ENCODE results near the gene PSMB10. TPM values are rescaled to one million over a fixed set of nuclear protein-coding genes. Genes with fewer than 3 reads are reported as not detected.
A peak's percentile ranks its signal among the peaks of the same experiment; 100 is the strongest.

The PSMB10 gene
- total RNA-seq, 1 donor from 2014 or later, result 55.8 TPM

- Histone ChIP-seq H3K9me3 (replicated peaks) (no peaks in the 10 kb centered on the region), H3K36me3 (peaks cover 63% of the 10 kb centered on the region), H3K4me3 (peak overlapping the region; percentile 37), H3K27ac (replicated peaks) (peak overlapping the region; percentile 100), H3K4me1 (peaks cover 91% of the 10 kb centered on the region), H3K27me3 (ENCODE audit: low read depth) (no peaks in the 10 kb centered on the region)
- no peak for DNase-seq
- TF ChIP-seq, protein P1, sequence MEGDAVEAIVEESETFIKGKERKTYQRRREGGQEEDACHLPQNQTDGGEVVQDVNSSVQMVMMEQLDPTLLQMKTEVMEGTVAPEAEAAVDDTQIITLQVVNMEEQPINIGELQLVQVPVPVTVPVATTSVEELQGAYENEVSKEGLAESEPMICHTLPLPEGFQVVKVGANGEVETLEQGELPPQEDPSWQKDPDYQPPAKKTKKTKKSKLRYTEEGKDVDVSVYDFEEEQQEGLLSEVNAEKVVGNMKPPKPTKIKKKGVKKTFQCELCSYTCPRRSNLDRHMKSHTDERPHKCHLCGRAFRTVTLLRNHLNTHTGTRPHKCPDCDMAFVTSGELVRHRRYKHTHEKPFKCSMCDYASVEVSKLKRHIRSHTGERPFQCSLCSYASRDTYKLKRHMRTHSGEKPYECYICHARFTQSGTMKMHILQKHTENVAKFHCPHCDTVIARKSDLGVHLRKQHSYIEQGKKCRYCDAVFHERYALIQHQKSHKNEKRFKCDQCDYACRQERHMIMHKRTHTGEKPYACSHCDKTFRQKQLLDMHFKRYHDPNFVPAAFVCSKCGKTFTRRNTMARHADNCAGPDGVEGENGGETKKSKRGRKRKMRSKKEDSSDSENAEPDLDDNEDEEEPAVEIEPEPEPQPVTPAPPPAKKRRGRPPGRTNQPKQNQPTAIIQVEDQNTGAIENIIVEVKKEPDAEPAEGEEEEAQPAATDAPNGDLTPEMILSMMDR (IDR thresholded peaks at IDR 0.05; ENCODE audit: borderline replicate concordance), result no peak
- intact Hi-C loops (cut with micrococcal nuclease), result no loop called here
These were observed 24.9 kb upstream of the PSMB10 start for GRCh38 chr16:67961551-67961957.

GRCh38 chr16:67959536-67960329 lies 23.1 kb upstream of the PSMB10 start:
- TF ChIP-seq, protein P1 (IDR thresholded peaks at IDR 0.05; ENCODE audit: borderline replicate concordance), result no peak
- intact Hi-C loops (cut with micrococcal nuclease), result no loop called here
- H3K9me3 ChIP-seq (replicated peaks), result no peaks in the 10 kb centered on the region
- peak overlapping the region; percentile 37 for H3K4me3 ChIP-seq
- H3K27ac ChIP-seq (replicated peaks), result peak overlapping the region; percentile 100
- peaks cover 78% of the 10 kb centered on the region for H3K4me1 ChIP-seq
- peak; percentile 84 for DNase-seq
- peaks cover 81% of the 10 kb centered on the region for H3K36me3 ChIP-seq
- H3K27me3 ChIP-seq (ENCODE audit: low read depth), result no peaks in the 10 kb centered on the region

DNA sequence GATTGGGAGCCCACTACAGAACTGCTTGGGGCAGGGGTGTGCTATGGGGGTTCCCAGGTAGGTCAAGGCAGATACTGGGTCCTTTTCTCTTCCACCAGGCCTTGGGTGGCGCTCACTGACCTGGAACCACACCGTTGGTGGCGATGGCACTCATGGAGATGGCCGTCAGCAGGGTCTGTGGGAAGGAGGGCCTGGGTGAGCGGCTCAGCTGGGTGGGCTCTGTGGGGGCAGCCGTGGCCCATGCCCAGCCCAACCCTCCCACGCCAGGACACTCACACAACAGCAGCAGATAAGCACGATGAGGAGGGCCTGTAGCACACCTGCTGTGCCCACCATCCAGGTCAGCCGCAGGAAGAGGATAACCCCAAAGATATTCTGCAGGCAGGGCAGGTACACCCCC lies 21.0 kb upstream of the PSMB10 start:
- H3K9me3 ChIP-seq (replicated peaks), result no peaks in the 10 kb centered on the region
- intact Hi-C loops (cut with micrococcal nuclease), result no loop called here
- H3K36me3 ChIP-seq, result peaks cover 93% of the 10 kb centered on the region
- H3K27ac ChIP-seq (replicated peaks), result peak overlapping the region; percentile 100
- TF ChIP-seq, protein P1 (IDR thresholded peaks at IDR 0.05; ENCODE audit: borderline replicate concordance), result no peak
- H3K4me3 ChIP-seq, result no peak overlapping the region
- H3K4me1 ChIP-seq, result peaks cover 68% of the 10 kb centered on the region
- no peaks in the 10 kb centered on the region for H3K27me3 ChIP-seq (ENCODE audit: low read depth)
- no peak for DNase-seq

GRCh38 chr16:67954421-67955196 lies 18.0 kb upstream of the PSMB10 start:
- Histone ChIP-seq H3K4me3 (no peak overlapping the region), H3K36me3 (peaks cover 94% of the 10 kb centered on the region), H3K27me3 (ENCODE audit: low read depth) (no peaks in the 10 kb centered on the region), H3K9me3 (replicated peaks) (no peaks in the 10 kb centered on the region), H3K27ac (replicated peaks) (peak overlapping the region; percentile 12), H3K4me1 (peaks cover 55% of the 10 kb centered on the region)
- intact Hi-C loops (cut with micrococcal nuclease), result no loop called here
- DNase-seq, result no peak
- TF ChIP-seq, protein P1 (IDR thresholded peaks at IDR 0.05; ENCODE audit: borderline replicate concordance), result no peak

GRCh38 chr16:67953641-67954375 lies 17.2 kb upstream of the PSMB10 start:
- peaks cover 98% of the 10 kb centered on the region for H3K36me3 ChIP-seq
- DNase-seq, result no peak
- peak overlapping the region; percentile 12 for H3K27ac ChIP-seq (replicated peaks)
- no peaks in the 10 kb centered on the region for H3K9me3 ChIP-seq (replicated peaks)
- peaks cover 47% of the 10 kb centered on the region for H3K4me1 ChIP-seq
- TF ChIP-seq, protein P1 (IDR thresholded peaks at IDR 0.05; ENCODE audit: borderline replicate concordance), result no peak
- no peaks in the 10 kb centered on the region for H3K27me3 ChIP-seq (ENCODE audit: low read depth)
- H3K4me3 ChIP-seq, result no peak overlapping the region
- intact Hi-C loops (cut with micrococcal nuclease), result no loop called here

Measured in left ventricle myocardium inferior (tissue), 1 donor.